ENCODE measurements around the gene PTGER3. TPM values are rescaled to one million over a fixed set of nuclear protein-coding genes. Genes with fewer than 3 reads are reported as not detected.
"Not testable (repeated sequence)": the region's sequence is repeated elsewhere in the genome, so short reads cannot be mapped to it uniquely, and the experiment has no call there.

The PTGER3 gene
- total RNA-seq, 1 experiment from 2014 or later, result 0.03 TPM

DNA sequence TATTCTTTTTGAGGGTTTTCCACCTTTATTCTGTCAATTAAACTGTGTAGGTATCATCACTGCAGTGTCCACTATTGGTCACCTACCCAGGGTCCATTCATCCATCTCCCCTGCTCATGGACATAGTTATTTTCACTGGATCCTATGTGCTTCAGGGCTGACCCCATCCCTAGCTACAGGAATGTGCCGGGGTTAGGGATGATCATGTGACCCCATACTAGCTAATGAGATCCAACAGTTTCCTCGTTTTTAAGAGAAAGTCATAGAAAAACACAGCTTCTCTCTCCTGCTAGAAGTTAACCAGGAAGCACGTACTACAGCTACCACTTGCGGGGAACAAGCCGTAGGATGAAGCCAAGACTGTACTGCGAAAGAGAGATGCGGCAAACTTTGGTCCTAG, 19.6 kb downstream of the PTGER3 start:
- in situ Hi-C loops (cut with HindIII; ENCODE audit: low pct_unique_long_range_greater_than_20kb, low sequenced_read_pairs), result no loop called here
- no peak for DNase-seq (ENCODE audit: low read depth, low spot score)

DNA sequence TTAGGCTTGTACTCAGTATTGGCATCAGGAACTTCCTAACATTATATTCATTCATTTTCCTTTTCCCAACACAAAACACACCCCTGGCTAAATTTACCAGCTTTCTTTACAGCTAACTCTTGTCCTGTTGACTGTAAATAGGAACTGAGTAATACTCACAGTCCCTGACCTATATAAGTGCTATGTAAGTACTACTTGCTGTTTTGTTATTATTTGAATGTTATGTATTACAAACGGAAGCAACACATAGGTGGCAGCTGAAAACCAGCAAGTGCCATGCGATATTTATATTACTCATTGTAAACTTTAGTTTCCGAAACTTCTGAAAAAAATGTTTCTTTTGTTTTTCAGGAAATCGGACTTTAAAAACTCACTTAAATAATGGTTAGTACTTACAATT, 21.5 kb downstream of the PTGER3 start:
- no peak for DNase-seq (ENCODE audit: low read depth, low spot score)
- in situ Hi-C loops (cut with HindIII; ENCODE audit: low pct_unique_long_range_greater_than_20kb, low sequenced_read_pairs), result no loop called here

DNA sequence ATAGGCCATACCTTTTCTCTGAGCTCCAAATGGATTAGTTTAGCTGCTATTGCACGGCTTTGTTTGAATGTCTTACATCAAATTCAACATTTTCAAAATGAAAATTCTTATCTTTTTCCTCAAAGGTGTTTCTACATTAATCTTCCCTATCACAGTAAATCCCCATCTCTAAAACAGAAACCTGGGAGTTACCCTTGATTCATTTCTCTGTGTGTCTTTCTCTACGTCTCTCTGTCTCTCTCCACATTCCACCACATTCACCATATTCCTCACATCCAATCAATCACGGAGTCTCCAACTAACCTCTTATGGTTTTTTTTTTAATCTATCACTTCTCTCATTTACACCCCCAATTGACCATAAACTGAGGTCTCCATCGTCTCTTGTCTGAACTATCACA, 24.1 kb downstream of the PTGER3 start:
- DNase-seq (ENCODE audit: low read depth, low spot score), result no peak
- in situ Hi-C loops (cut with HindIII; ENCODE audit: low pct_unique_long_range_greater_than_20kb, low sequenced_read_pairs), result no loop called here

DNA sequence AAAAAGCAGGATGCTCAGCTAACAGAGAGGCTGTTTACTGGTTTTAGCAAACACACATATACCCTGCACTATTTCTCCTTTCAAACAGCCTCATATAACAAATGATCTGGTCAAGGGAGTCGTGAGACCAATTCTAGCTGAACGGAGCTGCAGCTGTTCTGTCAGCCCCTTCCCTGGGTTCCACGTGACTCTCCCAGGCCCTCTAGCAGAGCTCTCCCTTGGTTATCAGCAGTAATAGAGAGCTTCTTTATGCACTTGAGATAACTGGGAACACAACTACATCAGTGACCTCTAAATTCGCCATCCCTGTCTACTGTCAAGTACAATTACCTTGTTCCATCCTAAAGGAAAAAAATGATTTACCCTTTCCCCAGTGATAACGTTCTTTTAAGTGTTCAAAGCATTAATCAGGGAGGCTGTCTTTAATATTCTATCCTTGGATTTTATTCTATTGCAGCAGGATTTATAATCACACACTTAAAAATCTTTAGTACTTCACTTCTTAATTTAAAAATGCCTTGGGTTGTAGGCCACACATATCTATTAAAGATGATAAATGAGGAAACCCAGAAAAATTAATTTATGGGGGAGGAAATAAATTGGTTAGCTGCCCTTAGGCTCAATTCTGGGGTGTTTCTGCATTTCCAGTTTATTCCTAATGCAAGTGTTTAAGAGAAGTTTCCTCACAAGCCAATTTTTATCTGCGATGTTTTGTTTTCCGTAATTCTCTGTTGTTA, 28.2 kb downstream of the PTGER3 start:
- in situ Hi-C loops (cut with HindIII; ENCODE audit: low pct_unique_long_range_greater_than_20kb, low sequenced_read_pairs), result no loop called here
- peak; percentile 87 for DNase-seq (ENCODE audit: low read depth, low spot score)

DNA sequence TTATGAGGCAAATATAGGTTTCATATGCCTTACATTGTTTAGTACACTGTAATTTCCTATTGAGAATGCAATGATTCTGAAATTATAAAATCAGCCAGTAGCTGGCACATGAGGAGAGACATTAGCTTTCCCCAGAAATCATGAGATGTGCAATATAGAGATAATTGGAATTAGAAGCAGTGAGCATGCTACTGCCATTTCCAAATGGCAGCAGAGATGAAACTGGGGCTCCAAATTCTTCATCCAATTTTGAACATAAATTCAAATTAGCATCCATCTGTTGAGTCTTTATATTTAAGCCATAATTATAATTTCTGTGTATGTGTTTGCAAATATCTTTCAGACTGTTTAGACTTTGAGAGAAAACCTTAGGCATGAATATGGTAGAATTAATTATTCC, 28.8 kb downstream of the PTGER3 start:
- no peak for DNase-seq (ENCODE audit: low read depth, low spot score)
- in situ Hi-C loops (cut with HindIII; ENCODE audit: low pct_unique_long_range_greater_than_20kb, low sequenced_read_pairs), result no loop called here

DNA sequence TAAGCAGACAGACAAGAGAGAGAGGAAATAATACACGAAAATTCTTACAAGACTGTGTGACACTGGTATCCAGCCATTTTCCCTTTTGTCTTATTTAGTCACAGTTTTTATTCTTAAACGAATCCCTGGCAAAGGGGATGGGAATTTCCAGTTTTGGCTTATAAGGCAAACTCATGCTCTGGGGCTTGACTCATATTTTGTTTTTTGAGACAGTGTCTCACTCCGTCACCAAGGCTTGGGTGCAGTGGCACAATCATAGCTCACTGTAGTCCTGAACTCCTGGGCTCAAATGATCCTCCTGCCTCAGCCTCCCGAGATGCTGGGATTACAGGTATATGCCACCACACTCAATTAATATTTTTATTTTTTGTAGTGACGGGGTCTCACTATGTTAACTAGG, 31.9 kb downstream of the PTGER3 start:
- in situ Hi-C loops (cut with HindIII; ENCODE audit: low pct_unique_long_range_greater_than_20kb, low sequenced_read_pairs), result no loop called here
- DNase-seq (ENCODE audit: low read depth, low spot score), result no peak

DNA sequence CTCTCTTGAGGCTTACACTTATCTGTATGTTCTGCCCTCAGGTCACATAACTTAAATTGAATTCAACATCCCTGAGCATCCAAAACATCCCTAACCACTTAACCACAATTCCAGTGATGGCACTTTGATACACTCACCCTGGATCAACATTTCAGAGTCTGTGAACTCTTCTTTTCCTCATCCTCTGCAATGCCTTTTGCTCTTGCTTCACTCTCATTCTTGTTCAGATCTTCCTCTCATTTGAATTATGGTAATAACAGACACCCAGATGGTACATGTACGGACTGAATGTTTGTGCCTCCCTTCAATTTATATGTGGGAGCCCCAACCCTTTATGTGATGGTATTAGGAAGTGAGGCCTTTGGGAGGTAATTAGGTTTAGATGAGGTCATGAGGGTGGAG, 33.4 kb downstream of the PTGER3 start:
- in situ Hi-C loops (cut with HindIII; ENCODE audit: low pct_unique_long_range_greater_than_20kb, low sequenced_read_pairs), result no loop called here
- no peak for DNase-seq (ENCODE audit: low read depth, low spot score)

DNA sequence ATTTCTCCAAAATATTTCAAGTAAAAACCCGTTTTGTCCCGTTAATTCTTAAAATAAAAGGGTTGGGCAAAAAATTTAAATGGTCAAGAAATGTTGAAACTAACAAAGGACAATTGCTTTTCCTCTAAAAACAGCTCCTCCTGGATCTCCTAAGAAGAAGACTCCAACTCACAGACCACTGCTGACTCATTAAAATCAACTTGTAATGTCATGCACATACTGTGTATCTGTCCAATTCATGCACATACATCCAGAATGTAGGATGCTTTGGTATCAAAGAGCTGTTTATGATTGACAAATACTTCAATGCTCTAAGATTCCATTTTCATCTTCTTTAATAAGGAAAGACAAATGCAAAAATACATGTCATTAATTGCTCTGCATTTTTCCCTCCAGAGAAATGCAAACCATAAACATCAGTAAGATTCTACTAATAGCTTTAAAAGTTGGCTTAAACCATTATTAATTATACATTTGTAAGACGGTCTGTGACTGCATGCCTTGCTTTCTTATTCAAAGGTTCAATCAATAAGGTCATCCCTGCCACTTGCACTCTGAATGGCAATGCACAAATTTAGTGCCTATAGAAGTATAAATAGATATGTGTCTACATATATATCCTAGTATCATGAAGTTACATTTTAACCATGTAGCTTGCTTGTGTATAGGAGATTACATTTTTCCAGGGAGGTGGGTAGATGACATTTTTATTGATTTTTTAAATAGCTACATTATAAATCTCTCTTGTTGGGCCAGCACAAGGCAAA, 44.7 kb downstream of the PTGER3 start:
- in situ Hi-C loops (cut with HindIII; ENCODE audit: low pct_unique_long_range_greater_than_20kb, low sequenced_read_pairs), result no loop called here
- DNase-seq (ENCODE audit: low read depth, low spot score), result no peak

DNA sequence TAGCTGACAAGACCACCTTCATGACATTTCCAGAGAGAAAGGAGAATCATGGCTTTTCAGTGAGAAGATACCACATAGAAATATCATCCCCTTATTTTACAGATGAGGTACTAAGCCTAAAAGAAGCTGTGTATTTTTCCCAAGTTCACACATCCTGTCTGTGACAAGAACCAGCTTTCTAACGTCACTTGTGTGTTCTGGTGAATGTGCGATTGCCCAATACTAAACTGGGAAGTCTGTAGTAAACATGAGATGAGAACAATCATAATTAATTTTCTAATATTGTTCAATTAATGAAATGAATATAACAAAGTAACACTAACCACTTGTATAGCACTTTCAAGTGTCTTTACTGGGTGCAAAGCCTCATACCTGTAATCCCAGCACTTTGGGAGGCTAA, 46.0 kb downstream of the PTGER3 start:
- DNase-seq (ENCODE audit: low read depth, low spot score), result no peak
- in situ Hi-C loops (cut with HindIII; ENCODE audit: low pct_unique_long_range_greater_than_20kb, low sequenced_read_pairs), result no loop called here

DNA sequence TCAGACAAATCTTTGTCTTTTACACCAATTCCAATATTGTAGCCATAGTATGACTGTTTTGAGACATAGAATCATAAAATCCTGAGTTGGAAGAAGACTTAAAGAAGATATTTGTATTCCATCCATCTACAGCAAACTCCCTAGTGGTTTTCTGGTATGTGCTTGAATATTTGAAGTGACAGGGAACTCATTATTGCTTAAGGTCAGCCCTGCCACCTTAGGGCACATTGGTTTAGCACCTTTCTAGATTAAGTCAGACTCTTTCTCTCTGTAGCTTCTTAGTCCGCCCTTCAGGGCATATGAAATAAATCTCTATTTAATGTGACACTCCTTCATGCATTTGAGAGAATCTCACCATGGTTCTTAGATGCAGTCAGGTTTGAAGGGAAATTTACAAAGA, 49.8 kb downstream of the PTGER3 start:
- in situ Hi-C loops (cut with HindIII; ENCODE audit: low pct_unique_long_range_greater_than_20kb, low sequenced_read_pairs), result no loop called here
- DNase-seq (ENCODE audit: low read depth, low spot score), result peak; percentile 10

DNA sequence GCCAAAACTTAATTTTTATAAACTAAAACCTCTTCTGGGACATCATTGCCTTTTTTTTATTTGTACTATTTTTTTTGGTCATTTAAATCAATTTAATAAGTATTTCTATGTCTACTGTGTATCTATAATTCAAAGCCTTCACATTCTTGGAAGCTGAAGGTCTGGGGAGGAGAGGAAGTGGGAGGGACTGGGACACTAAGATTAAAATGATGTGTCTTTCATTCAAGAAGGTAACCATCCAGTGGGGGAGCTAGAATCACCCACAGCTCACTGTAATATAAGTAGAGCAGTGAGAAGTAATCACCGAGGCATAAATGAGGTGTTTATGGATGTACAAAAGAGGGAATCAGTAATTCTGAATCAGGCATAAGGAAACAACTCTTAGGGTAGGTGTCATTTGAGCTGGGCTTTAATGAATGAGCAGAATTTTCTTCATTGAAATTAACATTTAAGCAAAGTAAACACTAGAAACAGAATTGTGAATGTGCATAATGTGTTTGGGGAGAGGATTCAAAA, 52.8 kb downstream of the PTGER3 start:
- in situ Hi-C loops (cut with HindIII; ENCODE audit: low pct_unique_long_range_greater_than_20kb, low sequenced_read_pairs), result no loop called here
- DNase-seq (ENCODE audit: low read depth, low spot score), result no peak

DNA sequence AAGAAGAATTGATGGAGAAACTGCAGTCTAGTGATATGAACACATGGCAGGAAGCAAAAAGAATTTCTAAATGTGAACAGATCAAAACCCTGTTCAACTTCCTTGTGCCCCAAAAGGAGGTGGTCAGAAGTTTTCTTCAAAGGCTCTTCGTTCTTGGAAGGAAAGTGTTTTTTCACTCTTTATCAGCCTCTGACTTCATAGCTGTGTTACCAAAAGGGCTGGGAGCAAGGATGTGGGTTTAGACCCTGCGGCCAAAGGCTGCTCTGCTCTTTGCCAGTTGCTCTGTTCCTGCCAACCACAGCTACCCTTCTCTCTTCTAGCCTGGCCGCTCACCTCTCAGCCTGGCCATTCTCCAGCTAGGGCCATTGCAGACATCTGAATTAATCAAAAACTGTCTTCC, 53.8 kb downstream of the PTGER3 start:
- DNase-seq (ENCODE audit: low read depth, low spot score), result no peak
- in situ Hi-C loops (cut with HindIII; ENCODE audit: low pct_unique_long_range_greater_than_20kb, low sequenced_read_pairs), result no loop called here

DNA sequence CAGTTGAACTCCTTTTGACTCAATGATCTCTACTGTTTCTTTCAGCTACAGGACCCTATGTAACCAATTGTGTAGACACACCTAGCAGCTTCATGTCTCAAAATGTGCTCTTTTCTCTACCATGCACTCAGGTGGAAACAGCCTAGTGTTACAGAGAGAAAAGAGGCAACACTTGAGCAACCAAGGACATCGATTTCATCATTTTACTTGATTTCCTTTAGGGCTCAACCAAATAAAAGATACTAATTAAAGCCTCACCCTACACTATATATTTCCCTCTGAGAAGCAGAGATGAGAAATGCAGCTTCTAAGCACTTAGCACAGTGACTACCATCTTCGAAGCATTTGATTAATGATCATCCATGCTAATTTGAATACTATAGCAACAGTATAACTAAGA, 55.1 kb downstream of the PTGER3 start:
- in situ Hi-C loops (cut with HindIII; ENCODE audit: low pct_unique_long_range_greater_than_20kb, low sequenced_read_pairs), result no loop called here
- no peak for DNase-seq (ENCODE audit: low read depth, low spot score)

DNA sequence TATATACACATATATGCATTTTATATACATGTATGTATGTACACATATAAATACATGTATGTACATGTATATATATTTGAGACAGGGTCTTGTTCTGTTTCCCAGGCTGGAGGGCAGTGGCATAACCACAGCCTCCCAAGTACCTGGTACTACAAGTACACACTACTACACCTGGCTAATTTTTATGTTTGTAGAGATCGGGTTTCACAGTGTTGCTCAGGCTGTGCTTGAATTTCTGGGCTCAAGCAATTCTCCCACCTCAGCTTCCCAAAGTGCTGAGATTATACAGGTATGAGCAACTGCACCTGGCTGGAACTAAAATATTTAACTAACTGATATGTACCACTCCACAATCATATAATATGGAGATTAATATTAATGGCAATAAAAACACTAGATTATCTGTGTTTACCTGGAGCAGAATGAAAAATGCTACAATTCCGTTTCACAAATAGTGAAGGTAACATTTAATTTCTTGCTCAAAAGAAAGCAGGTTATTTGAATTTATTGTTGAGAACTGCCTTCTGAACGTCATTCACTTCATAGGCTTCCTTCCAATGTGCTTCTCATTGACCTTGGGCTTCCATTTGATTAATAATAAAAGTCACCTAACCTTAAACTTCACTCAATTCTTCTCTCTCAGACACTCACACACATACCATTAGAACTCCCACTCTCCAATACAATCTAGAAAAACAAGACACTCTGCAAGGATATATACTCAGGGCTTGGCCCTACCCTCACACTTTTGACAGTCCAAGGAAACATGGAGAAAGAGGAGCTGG, 57.0 kb downstream of the PTGER3 start:
- in situ Hi-C loops (cut with HindIII; ENCODE audit: low pct_unique_long_range_greater_than_20kb, low sequenced_read_pairs), result no loop called here
- DNase-seq (ENCODE audit: low read depth, low spot score), result no peak

DNA sequence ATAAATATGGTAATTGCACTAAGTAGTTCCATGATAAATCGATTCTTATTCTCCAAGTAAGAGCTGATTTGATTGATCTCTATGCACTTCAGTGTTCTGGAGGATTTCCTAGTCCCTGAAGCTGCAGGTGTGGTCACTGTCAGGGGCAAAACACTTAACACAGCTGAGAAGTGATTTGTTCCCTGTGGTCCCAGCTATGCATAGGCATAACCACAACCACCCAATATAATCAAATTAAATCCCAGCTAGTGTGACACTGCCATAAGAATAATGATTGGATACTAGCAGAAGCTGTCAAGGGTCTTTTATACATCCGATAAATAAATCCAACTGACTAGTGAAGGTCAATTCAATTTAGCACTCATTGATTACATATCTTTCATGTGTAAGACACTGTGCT, 60.1 kb downstream of the PTGER3 start:
- DNase-seq (ENCODE audit: low read depth, low spot score), result no peak
- in situ Hi-C loops (cut with HindIII; ENCODE audit: low pct_unique_long_range_greater_than_20kb, low sequenced_read_pairs), result no loop called here

DNA sequence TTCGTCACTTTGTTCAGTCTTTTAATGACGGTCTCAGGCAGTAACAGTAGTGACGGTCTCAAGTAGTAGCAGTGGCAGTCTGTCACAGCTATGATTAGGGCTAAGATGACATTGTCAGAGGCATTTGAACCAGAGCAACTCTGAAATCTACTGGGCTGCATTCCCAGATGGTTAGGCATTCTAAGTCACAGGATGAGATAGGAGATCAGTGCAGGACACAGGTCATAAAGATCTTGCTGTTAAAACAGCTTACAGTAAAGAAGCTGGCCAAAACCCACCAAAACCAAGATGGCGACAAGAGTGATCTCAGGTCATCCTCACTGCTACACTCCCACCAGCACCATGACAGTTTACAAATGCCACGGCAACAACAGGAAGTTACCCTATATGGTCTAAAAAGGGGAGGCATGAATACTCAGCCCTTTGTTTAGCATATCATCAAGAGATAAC, 61.8 kb downstream of the PTGER3 start:
- in situ Hi-C loops (cut with HindIII; ENCODE audit: low pct_unique_long_range_greater_than_20kb, low sequenced_read_pairs); DNase-seq (ENCODE audit: low read depth, low spot score): not testable (repeated sequence)

DNA sequence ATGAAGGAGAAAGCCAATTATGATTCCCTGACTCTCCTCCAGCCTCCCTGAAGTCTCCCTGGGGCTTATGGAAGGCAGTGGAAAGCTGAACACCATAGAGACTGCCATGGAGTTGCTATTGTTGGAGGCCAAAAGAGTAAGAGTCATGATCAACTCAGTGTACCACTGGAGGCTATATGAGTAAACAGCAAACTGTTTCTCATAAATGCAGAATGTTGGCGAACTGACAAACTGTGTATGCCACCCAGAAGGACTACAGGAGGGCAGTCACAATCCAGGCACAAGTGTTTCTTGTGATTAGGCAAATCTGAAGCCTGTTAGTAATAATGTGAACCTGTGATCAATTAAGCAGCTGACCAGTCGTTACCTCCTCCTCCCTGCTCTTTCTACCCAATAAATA, 62.3 kb downstream of the PTGER3 start:
- in situ Hi-C loops (cut with HindIII; ENCODE audit: low pct_unique_long_range_greater_than_20kb, low sequenced_read_pairs); DNase-seq (ENCODE audit: low read depth, low spot score): not testable (repeated sequence)

DNA sequence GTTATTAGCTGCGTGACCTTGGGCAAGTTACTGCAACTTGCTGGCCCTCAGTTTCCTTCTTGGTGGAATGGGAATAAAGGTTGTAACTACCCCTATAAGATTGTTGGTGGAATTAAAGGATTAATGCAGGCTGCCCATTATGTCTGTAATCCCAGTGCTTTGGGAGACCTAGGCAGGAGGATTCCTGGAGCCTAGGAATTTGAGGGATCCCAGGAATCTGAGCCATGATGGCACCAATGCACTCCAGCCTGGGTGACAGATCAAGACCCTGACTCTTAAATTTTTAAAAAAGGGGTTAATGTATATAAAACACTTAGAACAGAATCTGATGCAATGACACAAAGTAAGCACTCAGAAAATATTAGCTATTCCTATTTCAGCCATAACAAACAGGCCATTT, 67.3 kb downstream of the PTGER3 start:
- in situ Hi-C loops (cut with HindIII; ENCODE audit: low pct_unique_long_range_greater_than_20kb, low sequenced_read_pairs), result no loop called here
- DNase-seq (ENCODE audit: low read depth, low spot score), result no peak
